ENCODE measurements around the gene MIS18BP1. TPM values are rescaled to one million over a fixed set of nuclear protein-coding genes. Genes with fewer than 3 reads are reported as not detected.

Gene MIS18BP1
- total and polyA plus RNA-seq, 10 of the 15 experiments (the other 5 are each of a cell fraction or from before 2014, with no cell fraction given): 16.9 to 88.9 (median 57.0) TPM

- intact Hi-C loops (cut with micrococcal nuclease; ENCODE audit: unreplicated experiment): no loop called here
- Histone ChIP-seq H2AFZ (ENCODE audit: control insufficient read depth, low read depth, low read length) (no peak overlapping the region), H3K4me3 (no peak overlapping the region), H3K79me2 (ENCODE audit: control insufficient read depth, insufficient read depth, low read length) (no peaks in the 10 kb centered on the region), H3K9me3 (replicated peaks; ENCODE audit: control insufficient read depth, insufficient read depth, low read length) (no peaks in the 10 kb centered on the region), H3K4me2 (ENCODE audit: control insufficient read depth, insufficient read depth) (no peak overlapping the region), H3K9ac (ENCODE audit: control insufficient read depth, insufficient read depth, low read length) (no peak overlapping the region), H3K27me3 (replicated peaks in 1 of 2; ENCODE audit: control insufficient read depth in 2 of 2, insufficient read depth in 2 of 2, low read length in 1 of 2) (no peaks in the 10 kb centered on the region), H3K27ac (ENCODE audit: control insufficient read depth, insufficient read depth) (no peak overlapping the region), H3K4me1 (ENCODE audit: control insufficient read depth, insufficient read depth, low read length) (no peaks in the 10 kb centered on the region), H3K36me3 (ENCODE audit: control insufficient read depth in 2 of 2, insufficient read depth in 2 of 2, low read length in 1 of 2) (no peaks in the 10 kb centered on the region; a peak in 1 of 4 replicates), H4K20me1 (ENCODE audit: control insufficient read depth, insufficient read depth) (no peaks in the 10 kb centered on the region)
- ChIA-PET CTCF (interaction anchor here (1.2 kb wide), 1 partner anchor 19 kb away, joined by 5 read pairs; no protein-coding TSS in a partner anchor), POLR2A (no interaction called here), RAD21 (ENCODE audit: unreplicated experiment) (no interaction called here), SMC1A (ENCODE audit: uncharacterized antibody, unreplicated experiment) (interaction anchor here (1.4 kb wide), 1 partner anchor 77 kb away, joined by 4 read pairs; no protein-coding TSS in a partner anchor)
- DNase-seq (ENCODE audit: low read depth, low spot score) (no peak), FAIRE-seq (no peak), ATAC-seq (no peak)
- 77% methylated on average over 5 of the region's 5 CpGs for WGBS (ENCODE audit: insufficient coverage, insufficient replicate concordance, low lambda C conversion rate, missing lambda C conversion rate)
- in situ Hi-C loops (cut with MboI): no loop called here
- BruUV-seq (replicated peaks): no TSS peak
- no peak for TF ChIP-seq ZBTB11 (CRISPR knock-in tag; IDR thresholded peaks at IDR 0.05)
- TF ChIP-seq RB1 (IDR thresholded peaks at IDR 0.05; ENCODE audit: borderline replicate concordance): no peak
- no peak for TF ChIP-seq SKIL (IDR thresholded peaks at IDR 0.05; ENCODE audit: low read depth, poor library complexity, severe bottlenecking)
- no peak for TF ChIP-seq POU2F2 (IDR thresholded peaks at IDR 0.05; ENCODE audit: borderline replicate concordance, low read depth, low read length)
- no peak for TF ChIP-seq CUX1 (IDR thresholded peaks at IDR 0.05; ENCODE audit: insufficient replicate concordance, low read depth, low read length)
- no peak for TF ChIP-seq SRF (IDR thresholded peaks at IDR 0.05; ENCODE audit: low read depth in 2 of 2, low read length in 2 of 2)
- TF ChIP-seq, protein P1, sequence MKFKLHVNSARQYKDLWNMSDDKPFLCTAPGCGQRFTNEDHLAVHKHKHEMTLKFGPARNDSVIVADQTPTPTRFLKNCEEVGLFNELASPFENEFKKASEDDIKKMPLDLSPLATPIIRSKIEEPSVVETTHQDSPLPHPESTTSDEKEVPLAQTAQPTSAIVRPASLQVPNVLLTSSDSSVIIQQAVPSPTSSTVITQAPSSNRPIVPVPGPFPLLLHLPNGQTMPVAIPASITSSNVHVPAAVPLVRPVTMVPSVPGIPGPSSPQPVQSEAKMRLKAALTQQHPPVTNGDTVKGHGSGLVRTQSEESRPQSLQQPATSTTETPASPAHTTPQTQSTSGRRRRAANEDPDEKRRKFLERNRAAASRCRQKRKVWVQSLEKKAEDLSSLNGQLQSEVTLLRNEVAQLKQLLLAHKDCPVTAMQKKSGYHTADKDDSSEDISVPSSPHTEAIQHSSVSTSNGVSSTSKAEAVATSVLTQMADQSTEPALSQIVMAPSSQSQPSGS (IDR thresholded peaks at IDR 0.05; ENCODE audit: low read length): no peak
- TF ChIP-seq EZH2 (IDR thresholded peaks at IDR 0.05; ENCODE audit: borderline replicate concordance, control insufficient read depth, low read depth, low read length): no peak
- no peak for TF ChIP-seq YBX1 (IDR thresholded peaks at IDR 0.05)
- TF ChIP-seq JUND (IDR thresholded peaks at IDR 0.05; ENCODE audit: low read depth, low read length): no peak
- no peak for TF ChIP-seq CBX5 (IDR thresholded peaks at IDR 0.05; ENCODE audit: low read depth)
- no peak for TF ChIP-seq POLR2AphosphoS5 (IDR thresholded peaks at IDR 0.05; ENCODE audit: low read length)
Observed at GRCh38 chr14:45177076-45177475, 75.9 kb downstream of the MIS18BP1 start.
